ENCODE data around the gene YBX2. TPM values are rescaled to one million over a fixed set of nuclear protein-coding genes. Genes with fewer than 3 reads are reported as not detected.

Gene YBX2
- total and polyA plus RNA-seq, 2 donors (not counting 1 experiment from before 2014, with no cell fraction given) = 0.15 to 0.22 TPM

DNA sequence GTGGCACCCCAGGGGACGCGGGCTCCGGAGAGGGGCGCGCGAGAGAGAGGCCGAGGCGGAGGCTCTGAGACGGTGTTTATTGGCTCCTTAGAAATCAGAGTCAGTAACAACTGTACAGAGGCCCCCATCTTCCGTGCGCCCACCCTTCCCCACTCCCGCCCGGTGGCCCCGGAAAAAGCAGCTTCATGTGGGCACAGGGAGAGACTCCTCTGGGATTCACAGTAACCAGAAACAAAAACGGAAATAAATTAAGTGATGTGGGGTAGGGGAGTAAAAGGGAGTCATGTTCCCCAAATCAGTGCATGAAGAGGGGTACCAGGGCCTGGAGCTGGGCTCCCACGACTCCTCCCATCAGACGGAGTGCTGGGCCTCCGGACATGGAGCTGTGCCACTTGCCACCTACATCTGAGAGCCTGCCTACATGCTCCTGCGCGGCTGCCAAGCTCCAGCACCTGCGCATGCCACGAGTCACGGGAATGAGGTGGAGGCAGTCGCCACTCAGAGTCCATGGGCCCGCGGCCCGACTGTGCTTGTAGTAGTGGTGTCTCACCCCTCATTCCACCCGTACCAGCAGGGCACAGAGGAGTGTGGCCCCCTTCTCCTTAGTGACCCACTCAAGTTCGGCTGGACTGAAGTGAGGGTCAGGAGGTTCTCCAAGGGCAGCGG is 21.3 kb upstream of the YBX2 start:
- Histone ChIP-seq H2AFZ (ENCODE audit: insufficient read depth, low read depth, low read length, poor library complexity, severe bottlenecking) (peak overlapping the region; percentile 93), H3K4me3 (ENCODE audit: control extremely low read depth in 1 of 5, extremely low read depth in 1 of 5, insufficient read depth in 1 of 5, low read depth in 2 of 5, low read length in 4 of 5) (peak overlapping the region; percentile 35 to 90 (median 82)), H3K36me3 (replicated peaks in 1 of 2; ENCODE audit: control extremely low read depth in 1 of 2, control insufficient read depth in 1 of 2, extremely low read depth in 1 of 2, insufficient read depth in 2 of 2, low read length in 1 of 2) (peaks cover 5 to 66% of the 10 kb centered on the region in 2 experiments), H4K20me1 (ENCODE audit: control insufficient read depth, insufficient read depth, low read length, poor library complexity, severe bottlenecking) (peaks cover 39% of the 10 kb centered on the region), H3K27me3 (replicated peaks in 1 of 4; ENCODE audit: control extremely low read depth in 1 of 4, control insufficient read depth in 3 of 4, insufficient read depth in 4 of 4, low read length in 3 of 4) (no peaks in the 10 kb centered on the region), H3K9me3 (ENCODE audit: control extremely low read depth in 1 of 3, control insufficient read depth in 2 of 3, insufficient read depth in 1 of 3, low read length in 2 of 3) (no peaks in the 10 kb centered on the region), H3K79me2 (ENCODE audit: control insufficient read depth, insufficient read depth, low read length) (peaks cover 45% of the 10 kb centered on the region), H3K4me1 (ENCODE audit: control insufficient read depth in 2 of 2, insufficient read depth in 2 of 2, low read length in 2 of 2) (peaks cover 17 to 39% of the 10 kb centered on the region in 2 donors), H3K4me2 (replicated peaks; ENCODE audit: low read depth, low read length, poor library complexity, severe bottlenecking) (peak overlapping the region; percentile 91), H3K27ac (ENCODE audit: low read length in 2 of 2) (peak overlapping the region; percentile 78 to 91), H3K9ac (ENCODE audit: low read length) (peak overlapping the region; percentile 90)
- no peak for DNase-seq
- Mint-ChIP-seq H3K27ac (peak overlapping the region; percentile 99), H3K9me3 (ENCODE audit: insufficient read depth) (no peaks in the 10 kb centered on the region), H3K4me3 (peak overlapping the region; percentile 97), H3K27me3 (no peaks in the 10 kb centered on the region), H3K4me1 (peaks cover 47% of the 10 kb centered on the region)
- ATAC-seq (ENCODE audit: low read depth) = no peak
- 38% methylated on average over 28 of the region's 30 CpGs for WGBS (ENCODE audit: insufficient coverage)
- TF ChIP-seq EZH2 (IDR thresholded peaks at IDR 0.05; ENCODE audit: borderline replicate concordance, insufficient read depth, low read depth, low read length, poor library complexity, severe bottlenecking) = no peak
- intact Hi-C loops (cut with micrococcal nuclease) = loop anchor here (1.0 to 2.0 kb wide), 3 partner anchors 8 to 37 kb away; partner anchors contain the start of genes EIF5A, KCTD11 and NEURL4
- CTCF ChIA-PET = interaction anchor here (0.6 to 2.2 kb wide), 5 partner anchors 10 to 29 kb away, joined by 3 to 5 read pairs (median 3); partner anchors contain the start of genes ACAP1 and NEURL4
- POLR2A ChIA-PET = interaction anchor here (0.5 to 2.0 kb wide), 8 partner anchors 10 to 279 kb away, joined by 3 to 12 read pairs (median 4); partner anchors contain the start of genes ACAP1, DVL2 and NEURL4

DNA sequence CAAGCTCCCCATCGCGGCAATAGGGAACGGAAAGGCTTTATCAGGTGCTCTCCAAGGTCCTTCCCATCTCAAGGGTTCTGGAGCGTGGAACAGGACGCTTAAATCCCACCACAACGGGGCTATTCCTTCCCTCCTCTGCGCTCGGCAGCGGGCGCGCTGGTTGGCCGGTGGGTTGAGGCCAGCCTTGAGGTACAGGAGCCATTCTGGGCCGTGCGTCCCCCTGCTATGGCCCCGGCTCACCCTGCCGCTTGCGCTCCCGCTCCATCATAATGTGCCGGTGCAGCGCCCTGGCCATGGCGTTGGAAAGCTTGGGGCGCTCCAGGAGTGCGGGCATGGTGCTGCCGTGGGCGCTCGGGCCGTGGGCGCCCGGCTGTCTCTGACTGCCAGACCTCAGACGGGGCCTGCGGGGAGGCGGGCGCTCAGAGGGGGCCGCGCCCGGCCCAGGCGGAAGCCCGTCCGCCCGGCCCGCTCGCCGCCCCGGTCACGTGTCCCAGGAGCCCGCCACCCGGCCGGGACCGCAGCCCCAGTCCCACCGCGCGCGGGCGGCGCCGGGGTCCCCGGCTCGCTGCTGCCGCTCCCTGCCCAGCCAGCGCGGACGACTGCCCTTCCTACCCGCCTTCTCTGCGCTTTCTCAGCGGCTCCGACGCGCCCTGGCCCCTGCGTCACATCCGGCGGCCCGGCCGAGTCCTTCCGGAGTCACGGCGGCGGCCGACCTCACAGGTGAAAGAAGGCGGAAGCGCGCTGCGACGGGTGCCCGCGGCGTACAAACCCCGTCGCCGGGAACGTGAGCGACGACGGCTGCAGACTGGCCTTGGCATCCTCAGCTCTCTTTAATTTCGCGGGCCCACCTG is 20.5 kb upstream of the YBX2 start, which contains the start of gene GPS2:
TSS of gene GPS2 (minus strand) at position 642 of the 851 bp plus-strand sequence. CDS start at position 334, 308 bp downstream.
- Histone ChIP-seq H3K9ac (ENCODE audit: low read length) (peak within 1 kb of the TSS; percentile 90), H4K20me1 (ENCODE audit: control insufficient read depth, insufficient read depth, low read length, poor library complexity, severe bottlenecking) (peaks cover 47% of the 10 kb centered on the region), H3K27ac (ENCODE audit: low read length in 2 of 2) (peak within 1 kb of the TSS; percentile 78 to 91), H3K79me2 (ENCODE audit: control insufficient read depth, insufficient read depth, low read length) (peaks cover 52% of the 10 kb centered on the region), H3K4me1 (ENCODE audit: control insufficient read depth in 2 of 2, insufficient read depth in 2 of 2, low read length in 2 of 2) (peaks cover 25 to 47% of the 10 kb centered on the region in 2 donors), H2AFZ (ENCODE audit: insufficient read depth, low read depth, low read length, poor library complexity, severe bottlenecking) (peak within 1 kb of the TSS; percentile 93), H3K36me3 (replicated peaks in 1 of 2; ENCODE audit: control extremely low read depth in 1 of 2, control insufficient read depth in 1 of 2, extremely low read depth in 1 of 2, insufficient read depth in 2 of 2, low read length in 1 of 2) (peaks cover 5 to 67% of the 10 kb centered on the region in 2 experiments), H3K4me3 (ENCODE audit: control extremely low read depth in 1 of 5, extremely low read depth in 1 of 5, insufficient read depth in 1 of 5, low read depth in 2 of 5, low read length in 4 of 5) (peak within 1 kb of the TSS; percentile 73 to 90 (median 82)), H3K9me3 (ENCODE audit: control extremely low read depth in 1 of 3, control insufficient read depth in 2 of 3, insufficient read depth in 1 of 3, low read length in 2 of 3) (no peaks in the 10 kb centered on the region), H3K27me3 (replicated peaks in 1 of 4; ENCODE audit: control extremely low read depth in 1 of 4, control insufficient read depth in 3 of 4, insufficient read depth in 4 of 4, low read length in 3 of 4) (no peaks in the 10 kb centered on the region), H3K4me2 (replicated peaks; ENCODE audit: low read depth, low read length, poor library complexity, severe bottlenecking) (peak within 1 kb of the TSS; percentile 91)
- ATAC-seq (ENCODE audit: low read depth) = peak; percentile 82
- intact Hi-C loops (cut with micrococcal nuclease) = loop anchor here (1.0 to 2.0 kb wide), 3 partner anchors 8 to 38 kb away; partner anchors contain the start of genes EIF5A, KCTD11 and NEURL4
- POLR2A ChIA-PET = interaction anchor here (0.5 to 2.0 kb wide), 7 partner anchors 9 to 280 kb away, joined by 3 to 12 read pairs (median 3); partner anchors contain the start of genes ACAP1, DVL2 and NEURL4
- H3K27me3 Mint-ChIP-seq = no peaks in the 10 kb centered on the region
- H3K27ac Mint-ChIP-seq = peak within 1 kb of the TSS; percentile 99
- TF ChIP-seq, protein P1, sequence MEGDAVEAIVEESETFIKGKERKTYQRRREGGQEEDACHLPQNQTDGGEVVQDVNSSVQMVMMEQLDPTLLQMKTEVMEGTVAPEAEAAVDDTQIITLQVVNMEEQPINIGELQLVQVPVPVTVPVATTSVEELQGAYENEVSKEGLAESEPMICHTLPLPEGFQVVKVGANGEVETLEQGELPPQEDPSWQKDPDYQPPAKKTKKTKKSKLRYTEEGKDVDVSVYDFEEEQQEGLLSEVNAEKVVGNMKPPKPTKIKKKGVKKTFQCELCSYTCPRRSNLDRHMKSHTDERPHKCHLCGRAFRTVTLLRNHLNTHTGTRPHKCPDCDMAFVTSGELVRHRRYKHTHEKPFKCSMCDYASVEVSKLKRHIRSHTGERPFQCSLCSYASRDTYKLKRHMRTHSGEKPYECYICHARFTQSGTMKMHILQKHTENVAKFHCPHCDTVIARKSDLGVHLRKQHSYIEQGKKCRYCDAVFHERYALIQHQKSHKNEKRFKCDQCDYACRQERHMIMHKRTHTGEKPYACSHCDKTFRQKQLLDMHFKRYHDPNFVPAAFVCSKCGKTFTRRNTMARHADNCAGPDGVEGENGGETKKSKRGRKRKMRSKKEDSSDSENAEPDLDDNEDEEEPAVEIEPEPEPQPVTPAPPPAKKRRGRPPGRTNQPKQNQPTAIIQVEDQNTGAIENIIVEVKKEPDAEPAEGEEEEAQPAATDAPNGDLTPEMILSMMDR (IDR thresholded peaks at IDR 0.05) = no peak
- no peak for TF ChIP-seq EZH2 (IDR thresholded peaks at IDR 0.05; ENCODE audit: borderline replicate concordance, insufficient read depth, low read depth, low read length, poor library complexity, severe bottlenecking)
- DNase-seq = peak; percentile 95
- H3K9me3 Mint-ChIP-seq (ENCODE audit: insufficient read depth) = no peaks in the 10 kb centered on the region
- H3K4me3 Mint-ChIP-seq = peak within 1 kb of the TSS; percentile 97
- CTCF ChIA-PET = interaction anchor here (0.6 to 2.2 kb wide), 9 partner anchors 9 to 246 kb away, joined by 3 to 19 read pairs (median 4); partner anchors contain the start of genes ACAP1 and NEURL4
- H3K4me1 Mint-ChIP-seq = peaks cover 55% of the 10 kb centered on the region
- under 1% methylated on average over 95 of the region's 95 CpGs for WGBS (ENCODE audit: insufficient coverage)

Measured in B cell (primary cell).